OCI-LY3 (cell line): ENCODE data around the gene PHF14.

ENCODE experiments used
- EZH2phosphoT487 ChIP-seq: fragments of 200-600 bp; shearing (Covaris generic); IDR thresholded peaks from 2 replicates; pipeline ENCODE4 v1.6.1; 2018; ENCODE audit warnings: antibody characterized with exemption, mixed run types, low read depth
- TF ChIP-seq, protein P1 (sequence below): fragments of 200-600, 300-600 bp; sonication (generic); IDR thresholded peaks from 2 replicates; pipeline ENCODE4 v1.5.1; 2014; ENCODE audit warnings: antibody characterized with exemption, low read length, low read depth

DNA sequence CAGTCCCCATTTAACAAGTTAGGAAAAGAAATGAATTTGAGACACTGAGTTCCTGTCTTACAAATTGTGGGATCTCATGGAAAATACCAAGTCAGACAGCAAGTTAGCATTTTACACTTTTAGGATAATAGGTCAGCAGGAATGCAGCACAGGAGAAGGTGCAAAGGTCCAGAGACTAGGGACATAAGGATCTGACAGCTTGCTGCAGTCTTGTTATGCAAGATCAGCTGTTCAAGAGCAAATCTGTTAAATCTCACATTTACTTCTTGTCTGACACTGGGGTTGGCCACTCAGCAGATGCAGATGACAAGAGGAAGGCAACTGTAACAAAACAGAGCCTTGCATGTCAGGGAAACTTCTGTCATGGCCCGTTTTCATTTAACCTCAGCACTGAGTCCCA lies 239.6 kb downstream of the PHF14 start:
- TF ChIP-seq, protein P1, sequence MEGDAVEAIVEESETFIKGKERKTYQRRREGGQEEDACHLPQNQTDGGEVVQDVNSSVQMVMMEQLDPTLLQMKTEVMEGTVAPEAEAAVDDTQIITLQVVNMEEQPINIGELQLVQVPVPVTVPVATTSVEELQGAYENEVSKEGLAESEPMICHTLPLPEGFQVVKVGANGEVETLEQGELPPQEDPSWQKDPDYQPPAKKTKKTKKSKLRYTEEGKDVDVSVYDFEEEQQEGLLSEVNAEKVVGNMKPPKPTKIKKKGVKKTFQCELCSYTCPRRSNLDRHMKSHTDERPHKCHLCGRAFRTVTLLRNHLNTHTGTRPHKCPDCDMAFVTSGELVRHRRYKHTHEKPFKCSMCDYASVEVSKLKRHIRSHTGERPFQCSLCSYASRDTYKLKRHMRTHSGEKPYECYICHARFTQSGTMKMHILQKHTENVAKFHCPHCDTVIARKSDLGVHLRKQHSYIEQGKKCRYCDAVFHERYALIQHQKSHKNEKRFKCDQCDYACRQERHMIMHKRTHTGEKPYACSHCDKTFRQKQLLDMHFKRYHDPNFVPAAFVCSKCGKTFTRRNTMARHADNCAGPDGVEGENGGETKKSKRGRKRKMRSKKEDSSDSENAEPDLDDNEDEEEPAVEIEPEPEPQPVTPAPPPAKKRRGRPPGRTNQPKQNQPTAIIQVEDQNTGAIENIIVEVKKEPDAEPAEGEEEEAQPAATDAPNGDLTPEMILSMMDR: no peak
- no peak for TF ChIP-seq EZH2phosphoT487
